ENCODE data around the gene P2RY14.
"Not testable (repeated sequence)": the region's sequence is repeated elsewhere in the genome, so short reads cannot be mapped to it uniquely, and the experiment has no call there.

The P2RY14 gene

DNA sequence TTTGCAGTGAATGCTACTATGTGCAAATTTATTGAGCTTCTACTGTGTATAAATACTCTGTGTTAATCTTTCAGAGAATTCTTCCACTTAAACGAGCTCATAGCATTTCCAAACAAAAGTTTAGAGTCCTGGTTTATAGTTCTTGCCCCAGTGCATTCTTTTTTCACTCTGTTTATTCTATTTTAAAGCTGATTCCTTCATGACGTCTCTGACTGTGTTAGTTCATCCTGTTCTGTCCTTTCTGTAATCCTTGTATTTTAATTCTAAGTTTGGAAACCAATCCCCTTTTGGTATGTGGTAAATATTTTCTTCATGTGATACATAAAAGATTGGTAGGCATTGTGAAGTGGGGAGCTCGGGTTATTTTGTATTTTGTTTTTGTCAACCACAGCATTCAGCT, 18.7 kb downstream of the P2RY14 start:
- no peak for DNase-seq (ENCODE audit: low spot score)

DNA sequence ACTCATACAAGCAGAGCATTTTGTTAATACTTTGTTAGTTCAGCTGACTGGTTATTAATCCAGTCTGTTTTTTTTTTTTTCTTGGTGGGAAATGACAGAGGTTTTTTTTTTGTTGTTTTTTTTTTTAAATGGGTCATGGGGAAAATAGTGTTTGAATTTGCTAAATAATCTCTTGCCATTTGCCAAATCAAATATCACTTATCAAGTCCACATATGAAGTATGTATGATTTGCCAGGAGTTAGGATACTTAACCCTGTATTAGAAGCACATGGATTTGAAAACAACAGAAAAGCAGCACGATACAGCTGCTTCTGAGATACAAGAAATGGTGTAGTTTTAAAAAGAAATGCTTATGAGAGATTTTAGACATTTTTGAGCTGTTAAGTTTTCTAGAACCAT, 21.6 kb downstream of the P2RY14 start:
- no peak for DNase-seq (ENCODE audit: low spot score)

DNA sequence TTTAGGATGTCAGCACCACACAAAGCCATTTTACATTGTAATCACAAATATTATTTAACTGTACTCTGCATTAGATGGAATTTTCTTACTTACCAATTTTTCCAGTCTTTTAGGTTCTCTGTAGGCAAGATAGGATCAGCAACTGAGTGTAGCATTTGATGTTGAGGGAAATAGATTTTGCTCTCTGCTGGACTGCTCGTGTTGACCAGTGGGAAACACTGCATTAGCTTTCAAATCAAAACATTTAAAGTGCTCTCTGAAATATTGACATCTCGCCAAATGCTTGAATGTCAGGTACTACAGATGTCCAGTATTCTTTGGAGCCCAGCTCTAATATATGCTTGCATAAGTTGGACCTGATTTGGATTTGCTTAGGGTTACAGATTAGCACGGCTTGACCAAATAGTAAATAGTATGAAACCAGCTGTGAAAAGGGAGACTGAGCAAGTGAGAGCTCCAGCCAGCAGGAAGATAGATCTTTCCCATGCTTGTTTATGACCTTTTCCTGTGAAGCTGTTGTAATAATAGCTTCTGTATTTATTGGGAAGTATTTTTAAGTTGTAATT, 29.5 kb downstream of the P2RY14 start:
- DNase-seq (ENCODE audit: low spot score): no peak

DNA sequence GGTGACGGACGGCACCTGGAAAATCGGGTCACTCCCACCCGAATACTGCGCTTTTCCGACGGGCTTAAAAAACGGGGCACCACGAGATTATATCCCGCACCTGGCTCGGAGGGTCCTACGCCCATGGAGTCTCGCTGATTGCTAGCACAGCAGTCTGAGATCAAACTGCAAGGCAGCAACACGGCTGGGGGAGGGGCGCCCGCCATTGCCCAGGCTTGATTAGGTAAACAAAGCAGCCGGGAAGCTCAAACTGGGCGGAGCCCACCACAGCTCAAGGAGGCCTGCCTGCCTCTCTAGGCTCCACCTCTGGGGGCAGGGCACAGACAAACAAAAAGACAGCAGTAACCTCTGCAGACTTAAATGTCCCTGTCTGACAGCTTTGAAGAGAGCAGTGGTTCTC, 36.3 kb downstream of the P2RY14 start:
- DNase-seq (ENCODE audit: low spot score): not testable (repeated sequence)

DNA sequence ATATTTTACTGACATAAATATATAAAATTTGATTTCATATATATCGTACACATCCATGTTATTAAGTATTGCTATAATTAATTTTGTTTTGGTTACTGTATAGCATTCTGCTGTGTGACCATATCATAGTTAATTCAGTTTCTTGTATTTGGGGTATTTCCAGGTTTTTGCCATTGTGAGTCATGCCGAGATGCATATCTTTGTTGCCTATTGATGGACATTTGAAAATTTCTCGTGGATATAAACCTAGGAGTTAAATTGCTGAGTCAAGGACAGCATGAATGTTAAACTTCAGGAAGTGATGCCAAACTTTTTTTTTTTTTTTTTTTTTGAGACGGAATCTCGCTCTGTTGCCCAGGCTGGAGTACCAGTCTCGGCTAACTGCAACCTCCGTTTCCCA, 41.6 kb downstream of the P2RY14 start:
- no peak for DNase-seq (ENCODE audit: low spot score)

DNA sequence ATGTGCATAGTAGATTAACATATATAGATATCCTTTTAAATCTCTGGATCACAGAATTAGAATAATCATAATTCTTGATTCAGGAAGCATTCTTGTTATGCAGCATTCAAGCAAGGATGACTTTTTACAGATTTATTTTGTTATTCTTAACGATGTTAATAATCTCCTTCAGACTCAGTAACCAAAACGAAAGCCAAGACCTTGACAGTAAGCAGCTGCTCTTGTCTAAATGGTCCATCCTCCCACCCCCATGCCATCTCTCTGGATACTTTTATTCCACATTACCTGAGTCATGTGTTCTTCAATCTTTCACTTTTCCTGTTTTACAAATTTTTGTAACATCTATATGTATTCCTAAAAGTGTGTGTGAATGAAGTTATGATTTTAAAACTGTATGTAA, 42.0 kb downstream of the P2RY14 start:
- DNase-seq (ENCODE audit: low spot score): no peak

- no peak for DNase-seq (ENCODE audit: low spot score)
Measured at GRCh38 chr3:151234825-151235224, 43.5 kb downstream of the P2RY14 start.

GRCh38 chr3:151232991-151233390, 45.4 kb downstream of the P2RY14 start:
- no peak for DNase-seq (ENCODE audit: low spot score)

DNA sequence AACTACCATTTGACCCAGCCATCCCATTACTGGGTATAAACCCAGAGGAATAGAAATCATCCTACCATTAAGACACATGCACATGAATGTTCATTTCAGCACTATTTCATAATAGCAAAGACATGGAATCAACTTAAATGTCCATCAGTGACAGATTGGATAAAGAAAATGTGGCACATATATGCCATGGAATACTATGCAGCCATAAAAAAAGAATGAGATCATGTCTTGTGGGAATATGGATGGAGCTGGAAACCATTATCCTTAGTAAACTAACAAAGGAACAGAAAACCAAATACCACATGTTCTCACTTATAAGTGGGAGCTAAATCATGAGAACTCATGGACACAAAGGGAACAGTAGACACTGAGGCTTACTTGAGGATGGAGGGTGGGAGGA, 45.9 kb downstream of the P2RY14 start:
- not testable (repeated sequence) for DNase-seq (ENCODE audit: low spot score)

DNA sequence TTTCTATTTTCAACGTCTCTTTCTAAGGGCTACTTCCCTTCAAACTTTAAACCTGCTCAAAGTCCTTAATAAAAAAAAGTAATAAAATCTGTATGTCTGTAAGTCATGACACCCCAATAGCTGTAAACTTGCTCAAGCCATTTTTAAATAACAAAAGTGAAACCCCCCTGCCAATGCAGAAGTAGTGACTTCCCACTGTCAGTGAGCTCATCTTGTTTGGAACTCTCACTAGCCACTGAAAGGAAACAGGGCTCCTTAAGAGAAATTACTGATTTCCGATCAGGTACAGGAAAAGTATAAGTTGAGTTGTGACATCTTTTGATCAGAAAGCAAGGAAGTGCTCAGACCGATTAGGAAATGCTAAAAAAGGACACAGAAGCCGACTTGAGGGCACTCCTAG, 47.7 kb downstream of the P2RY14 start:
- DNase-seq (ENCODE audit: low spot score): no peak

GRCh38 chr3:151228666-151229040, 49.7 kb downstream of the P2RY14 start:
- no peak for DNase-seq (ENCODE audit: low spot score)

DNA sequence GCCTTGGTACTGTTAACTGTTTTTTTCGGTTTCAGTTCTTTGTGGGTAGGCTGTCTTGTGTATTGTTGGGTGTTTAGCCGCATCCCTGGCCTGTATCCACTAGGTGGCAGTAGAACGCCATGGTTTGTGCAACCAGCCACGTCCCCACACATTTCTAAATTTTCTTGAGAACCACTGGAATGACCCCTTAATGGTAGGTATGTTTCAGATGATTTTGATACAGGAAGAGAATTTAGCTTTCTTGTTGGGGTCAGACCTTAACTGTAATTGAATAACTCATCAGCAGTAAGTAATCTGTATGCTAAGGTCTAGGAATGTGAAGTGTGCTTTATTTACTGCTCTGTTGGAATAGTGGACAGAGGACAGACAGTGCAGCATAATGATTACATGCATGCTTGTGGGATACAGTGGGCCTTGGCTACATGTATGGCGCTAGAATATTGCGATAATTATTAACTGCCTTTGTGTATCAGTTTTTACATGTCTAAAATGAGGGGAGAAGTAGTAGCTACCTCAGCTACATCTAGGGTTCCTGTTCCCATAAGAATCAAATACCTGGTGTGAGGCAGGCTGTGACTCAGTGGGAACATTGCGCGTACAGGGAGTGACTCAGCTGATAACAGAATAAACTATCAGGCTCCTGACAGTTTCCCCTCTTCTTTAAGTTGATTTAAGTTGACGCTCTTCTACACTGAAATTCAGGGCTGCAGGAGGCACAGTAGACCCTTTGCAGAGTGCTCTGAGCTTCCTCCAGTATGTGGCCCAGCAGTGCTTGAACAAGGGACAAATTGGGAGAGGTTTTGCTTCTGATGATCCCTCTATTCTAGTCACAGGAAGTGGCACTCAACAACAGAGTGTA, 50.3 kb downstream of the P2RY14 start:
- no peak for DNase-seq (ENCODE audit: low spot score)

GRCh38 chr3:151227266-151227806, 51.0 kb downstream of the P2RY14 start:
- no peak for DNase-seq (ENCODE audit: low spot score)

DNA sequence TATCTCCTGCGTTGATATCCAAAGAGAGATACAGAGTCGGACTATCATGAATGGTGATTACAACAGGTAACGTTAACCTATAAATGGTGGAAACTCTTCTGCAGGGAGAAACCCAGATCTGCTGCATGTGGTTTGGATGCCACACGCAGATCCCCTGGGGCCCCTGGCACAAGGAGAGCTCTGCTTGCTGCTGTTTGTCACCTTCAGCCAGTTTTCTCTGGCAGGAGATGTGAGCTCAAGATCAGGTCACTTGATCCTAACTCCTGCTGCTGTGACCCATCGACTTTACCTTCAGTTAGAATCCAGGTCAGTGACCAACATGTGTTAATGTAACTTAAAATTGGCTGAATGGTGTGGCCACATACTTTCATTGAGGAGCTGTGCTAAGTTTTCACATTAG, 51.5 kb downstream of the P2RY14 start:
- DNase-seq (ENCODE audit: low spot score): no peak

- no peak for DNase-seq (ENCODE audit: low spot score)
Measured at GRCh38 chr3:151226088-151226563, 52.2 kb downstream of the P2RY14 start.

DNA sequence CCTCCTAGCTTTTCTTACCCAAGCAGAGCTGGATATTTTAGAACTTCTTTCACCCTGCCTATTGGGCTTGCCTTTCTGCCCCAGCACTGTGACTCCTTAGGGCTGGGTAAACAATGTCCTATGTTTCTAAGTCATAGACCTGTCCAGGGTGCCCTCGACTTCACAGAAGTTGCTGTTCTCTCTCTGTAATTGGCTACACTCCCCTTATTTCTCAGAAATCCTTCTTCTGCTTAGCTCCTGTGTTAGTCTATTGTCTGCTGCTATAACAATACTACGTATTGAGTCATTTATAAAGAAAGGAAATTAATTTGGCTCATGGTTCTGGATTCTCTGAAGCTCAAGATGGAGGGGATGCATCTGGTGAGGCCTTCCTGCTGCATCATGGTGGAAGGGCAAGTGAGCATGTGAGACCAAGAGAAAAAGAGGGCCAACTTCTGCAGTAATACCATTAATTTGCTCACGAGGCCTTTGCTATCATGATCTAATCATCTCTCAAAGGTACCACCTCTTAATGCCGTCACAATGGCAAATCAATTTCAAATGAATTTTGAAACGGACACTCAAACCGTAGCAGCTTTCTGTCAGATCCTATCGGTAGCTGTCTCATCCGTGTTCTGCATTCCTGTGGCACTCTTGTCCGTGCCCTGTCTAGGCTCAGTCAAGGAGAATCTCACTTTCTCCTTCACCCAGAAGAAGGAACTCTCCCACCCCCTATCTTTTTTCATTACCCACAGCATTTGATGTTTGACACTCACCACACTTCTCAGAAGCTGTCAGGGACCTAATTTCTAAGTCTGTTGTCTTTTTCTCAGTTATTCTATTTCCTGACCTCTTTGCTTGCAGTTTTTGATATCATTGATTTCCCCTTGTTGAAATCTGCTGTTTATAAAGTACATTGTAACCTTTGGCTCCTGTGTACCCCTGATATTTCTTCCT, 53.0 kb downstream of the P2RY14 start:
- no peak for DNase-seq (ENCODE audit: low spot score)

- DNase-seq (ENCODE audit: low spot score): no peak
Measured at GRCh38 chr3:151224268-151224866, 54.0 kb downstream of the P2RY14 start.

GRCh38 chr3:151219056-151219455, 59.3 kb downstream of the P2RY14 start:
- no peak for DNase-seq (ENCODE audit: low spot score)

DNA sequence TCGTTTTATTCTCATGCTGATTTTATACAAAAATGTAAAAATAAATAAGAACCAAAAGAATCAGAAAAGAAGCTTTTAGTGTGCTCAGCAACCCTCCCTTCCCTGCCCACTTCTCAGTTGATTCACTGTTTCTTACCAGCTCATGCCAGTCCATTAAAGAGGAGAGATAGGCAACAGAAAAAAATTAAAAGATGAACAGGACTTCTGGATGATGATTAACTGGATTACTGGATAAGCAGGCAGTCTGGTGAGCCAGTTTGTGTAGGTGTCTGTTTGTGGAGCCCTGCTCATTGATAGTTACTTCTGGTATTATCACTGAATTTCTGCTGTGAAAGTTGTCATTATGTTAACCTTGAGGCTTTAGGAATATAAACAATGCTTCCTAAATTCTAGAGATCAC, 60.2 kb downstream of the P2RY14 start:
- DNase-seq (ENCODE audit: low spot score): no peak

DNA sequence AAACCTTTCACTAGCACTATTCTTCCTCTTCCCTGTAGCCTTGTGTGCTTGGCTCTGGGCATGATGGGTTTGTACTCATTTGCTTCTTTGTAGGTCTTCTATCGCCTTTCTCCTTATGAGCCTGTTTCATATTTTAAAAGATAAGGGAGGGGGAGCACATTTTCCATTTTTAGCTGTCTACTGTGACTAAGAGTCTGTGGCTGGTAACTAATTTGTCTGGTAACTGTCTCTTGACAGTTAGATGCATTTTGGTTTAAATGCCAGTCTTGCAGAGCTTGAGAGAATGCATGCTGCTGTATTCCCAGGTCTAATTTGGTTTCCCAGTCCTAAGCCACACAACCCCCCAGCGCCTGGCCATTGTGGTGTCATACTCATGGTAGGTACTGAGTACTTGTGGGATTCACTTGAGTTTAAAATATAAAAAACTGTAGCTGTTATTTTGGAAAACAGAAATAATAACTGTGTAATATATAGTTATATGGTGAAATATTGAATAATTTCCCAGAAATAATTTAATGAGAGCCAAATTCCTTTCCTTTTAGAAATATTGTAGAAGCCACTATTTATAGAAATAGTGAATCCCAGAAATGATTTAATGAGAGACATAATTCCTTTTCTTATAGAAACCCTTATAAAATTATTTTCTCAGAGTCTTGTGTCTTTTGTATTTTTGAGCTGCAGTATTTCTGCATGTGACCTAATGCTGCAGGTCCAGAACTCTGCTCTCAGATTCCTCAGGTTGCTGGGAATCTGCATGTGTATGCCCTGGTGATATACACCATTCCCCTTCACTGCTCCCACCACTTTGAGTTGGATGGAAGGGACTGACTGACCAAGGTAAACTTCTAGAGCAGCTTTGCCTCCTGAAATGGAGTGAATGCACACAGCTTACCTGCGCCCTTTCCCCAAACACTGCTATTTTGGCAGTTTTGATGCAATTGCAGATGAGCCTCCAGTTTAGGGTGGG, 61.4 kb downstream of the P2RY14 start:
- no peak for DNase-seq (ENCODE audit: low spot score)

GRCh38 chr3:151214459-151214858, 63.9 kb downstream of the P2RY14 start:
- no peak for DNase-seq (ENCODE audit: low spot score)

All from HuH-7 (cell line).